Tibial artery (tissue), 4 donors: Measurements from ENCODE around the gene KNOP1.
A peak's percentile ranks its signal among the peaks of the same experiment; 100 is the strongest.

Source experiments
- DNase-seq, 2 donors: peaks; one replicate each; pipeline ENCODE4 v3.0.0-alpha.2; 2019
- H3K27ac ChIP-seq, 2 donors: fragments of 200-600 bp; sonication (generic) in 1 of 2; 1 replicate in 1 of 2; 2 replicates in 1 of 2; pipeline ENCODE4 v1.5.1; 2018 to 2019; ENCODE audit warnings: mild to moderate bottlenecking in 1 of 2
- H3K27me3 ChIP-seq, 2 donors: fragments of 200-600 bp; sonication (generic) in 1 of 2; one replicate each; pipeline versions ENCODE4 v1.5.1 to v1.6.0; 2016 to 2019
- H3K36me3 ChIP-seq, 3 donors: fragments of 200-600 bp; sonication (generic) in 2 of 3; one replicate each; pipeline ENCODE4 v1.5.1; 2016 to 2019; ENCODE audit warnings: mild to moderate bottlenecking in 2 of 3
- H3K4me1 ChIP-seq, 4 donors: fragments of 200-600 bp; sonication (generic) in 2 of 4; 1 replicate in 3 of 4; 2 replicates in 1 of 4; pipeline ENCODE4 v1.5.1; 2016 to 2019
- H3K4me3 ChIP-seq, 2 donors: fragments of 200-600 bp; sonication (generic) in 1 of 2; 1 replicate in 1 of 2; 2 replicates in 1 of 2; pipeline ENCODE4 v1.5.1; 2018 to 2019; ENCODE audit warnings: mild to moderate bottlenecking in 2 of 2
- H3K9me3 ChIP-seq, 3 donors: fragments of 200-600 bp; sonication (generic) in 1 of 3; one replicate each; pipeline ENCODE4 v1.5.1; 2016 to 2019
- CTCF ChIP-seq, 2 experiments: fragments of 200-600 bp in 1 of 2; fragments of 450-650 bp in 1 of 2; IDR thresholded peaks; one replicate each; pipeline ENCODE4 v1.5.1; 2017 to 2019; ENCODE audit warnings: antibody characterized with exemption in 2 of 2, mild to moderate bottlenecking in 1 of 2, moderate library complexity in 1 of 2
- intact Hi-C: fragments of 100-400 bp; cut with DNase I; formaldehyde crosslinking; loops from one replicate; pipeline ENCODE4 v1.15.0; 2023; ENCODE audit warnings: low total_unique reads

KNOP1 gene

GRCh38 chr16:19698480-19699465, 19.3 kb downstream of the KNOP1 start:
- DNase-seq, result no peak
- H3K27me3 ChIP-seq, result no peaks in the 10 kb centered on the region

GRCh38 chr16:19697756-19698318, 20.2 kb downstream of the KNOP1 start:
- Histone ChIP-seq H3K4me1 (peaks cover 0 to 26% (median 10%) of the 10 kb centered on the region in 4 donors), H3K36me3 (peaks cover 28 to 56% (median 31%) of the 10 kb centered on the region in 3 donors), H3K27ac (no peak overlapping the region), H3K27me3 (no peaks in the 10 kb centered on the region), H3K9me3 (no peaks in the 10 kb centered on the region), H3K4me3 (no peak overlapping the region)
- DNase-seq, result no peak
- intact Hi-C loops, result no loop called here
- no peak for TF ChIP-seq CTCF (IDR thresholded peaks at IDR 0.05)

More at GRCh38 chr16:19698480-19699465, 19.3 kb downstream of the KNOP1 start:
- H3K9me3 ChIP-seq, result no peaks in the 10 kb centered on the region
- intact Hi-C loops, result no loop called here
- no peak overlapping the region for H3K27ac ChIP-seq
- TF ChIP-seq CTCF (IDR thresholded peaks at IDR 0.05), result no peak
- H3K36me3 ChIP-seq, result peaks cover 34 to 60% (median 39%) of the 10 kb centered on the region in 3 donors
- no peak overlapping the region for H3K4me3 ChIP-seq
- peaks cover 0 to 26% (median 10%) of the 10 kb centered on the region in 4 donors for H3K4me1 ChIP-seq

DNA sequence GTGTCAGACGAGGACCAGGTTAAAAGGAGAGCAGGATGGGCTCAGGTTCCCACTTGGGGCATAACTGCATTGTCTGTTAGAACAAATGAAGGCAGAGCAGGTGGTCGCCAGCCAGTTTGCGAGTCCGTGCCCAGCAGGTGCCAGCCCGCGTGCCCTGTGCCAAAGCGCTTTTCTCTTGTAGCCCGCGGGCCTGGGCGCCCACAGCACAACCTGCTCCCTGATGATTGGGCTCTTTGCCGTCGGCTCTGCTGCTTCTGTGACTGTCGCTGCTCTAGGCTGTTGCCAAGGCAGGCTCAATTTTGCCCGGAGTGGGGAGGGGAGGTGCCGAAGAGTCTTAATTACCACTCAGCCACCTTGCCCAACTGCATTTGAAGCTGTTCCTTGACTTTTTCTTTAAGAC, 21.1 kb downstream of the KNOP1 start:
- intact Hi-C loops, result no loop called here

GRCh38 chr16:19696328-19696727, 21.7 kb downstream of the KNOP1 start:
- peaks cover 27 to 56% (median 29%) of the 10 kb centered on the region in 3 donors for H3K36me3 ChIP-seq
- peaks cover 0 to 26% (median 10%) of the 10 kb centered on the region in 4 donors for H3K4me1 ChIP-seq
- DNase-seq, result peak; percentile 86 to 87

More for the DNA sequence above, 21.1 kb downstream of the KNOP1 start:
- H3K4me1 ChIP-seq, result peaks cover 0 to 26% (median 10%) of the 10 kb centered on the region in 4 donors
- H3K27me3 ChIP-seq, result no peaks in the 10 kb centered on the region
- no peak overlapping the region for H3K4me3 ChIP-seq
- H3K9me3 ChIP-seq, result no peaks in the 10 kb centered on the region
- peaks cover 25 to 56% (median 30%) of the 10 kb centered on the region in 3 donors for H3K36me3 ChIP-seq
- DNase-seq, result no peak
- TF ChIP-seq CTCF (IDR thresholded peaks at IDR 0.05), result no peak
- peak overlapping the region; percentile 17 to 48 for H3K27ac ChIP-seq

DNA sequence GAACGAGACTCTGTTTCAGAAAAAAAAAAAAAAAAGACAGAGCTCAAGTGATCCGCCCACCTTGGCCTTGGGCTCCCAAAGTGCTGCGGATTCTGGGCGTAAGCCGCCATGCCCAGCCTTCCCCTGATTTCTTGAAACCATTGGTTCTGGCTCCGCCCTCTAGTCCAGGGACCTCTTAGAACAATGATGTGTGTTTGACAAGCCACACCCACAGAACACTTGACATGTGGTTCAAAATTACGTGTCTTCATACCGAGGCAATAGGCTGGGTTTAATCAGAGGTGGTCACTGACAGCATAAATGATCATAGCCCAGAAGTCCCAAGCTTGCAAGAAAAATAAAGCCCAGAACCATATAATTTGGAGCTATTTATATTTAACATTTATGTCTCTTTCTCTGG, 23.0 kb downstream of the KNOP1 start:
- Histone ChIP-seq H3K27ac (no peak overlapping the region), H3K27me3 (no peaks in the 10 kb centered on the region), H3K4me3 (no peak overlapping the region), H3K9me3 (no peaks in the 10 kb centered on the region), H3K36me3 (peaks cover 25 to 50% (median 28%) of the 10 kb centered on the region in 3 donors), H3K4me1 (peaks cover 0 to 27% (median 10%) of the 10 kb centered on the region in 4 donors)
- DNase-seq, result no peak
- no peak for TF ChIP-seq CTCF (IDR thresholded peaks at IDR 0.05)
- intact Hi-C loops, result no loop called here

More at GRCh38 chr16:19696328-19696727, 21.7 kb downstream of the KNOP1 start:
- intact Hi-C loops, result no loop called here
- H3K27ac ChIP-seq, result peak overlapping the region; percentile 17 to 48
- H3K9me3 ChIP-seq, result no peaks in the 10 kb centered on the region
- no peak overlapping the region for H3K4me3 ChIP-seq
- no peaks in the 10 kb centered on the region for H3K27me3 ChIP-seq
- TF ChIP-seq CTCF (IDR thresholded peaks at IDR 0.05), result no peak
